Transverse colon (tissue), 4 donors: ENCODE data around the gene CHCHD5. TPM values are rescaled to one million over a fixed set of nuclear protein-coding genes. Genes with fewer than 3 reads are reported as not detected.

Experiments
- DNase-seq: peaks from one replicate; pipeline ENCODE4 v3.0.0-alpha.2; 2019
- H3K27ac ChIP-seq, 4 donors: fragments of 200-600 bp; sonication (generic); 2 replicates each; pipeline ENCODE4 v1.5.1; 2016 to 2018; ENCODE audit warnings: inconsistent platforms in 4 of 4
- H3K27me3 ChIP-seq: fragments of 200-600 bp; sonication (generic); 2 replicates; pipeline ENCODE4 v1.5.1; 2017; ENCODE audit warnings: inconsistent platforms
- H3K36me3 ChIP-seq, 4 donors: fragments of 200-600 bp; sonication (generic); 2 replicates each; pipeline ENCODE4 v1.5.1; 2017 to 2019; ENCODE audit warnings: inconsistent platforms in 4 of 4
- H3K4me1 ChIP-seq, 4 donors: fragments of 200-600 bp; sonication (generic); 2 replicates each; pipeline ENCODE4 v1.5.1; 2017 to 2020; ENCODE audit warnings: inconsistent platforms in 4 of 4
- H3K4me3 ChIP-seq, 4 donors: fragments of 200-600 bp; sonication (generic); 1 replicate in 1 of 4; 2 replicates in 3 of 4; pipeline versions ENCODE4 v1.5.1 to v1.6.1; 2017 to 2019; ENCODE audit warnings: inconsistent platforms in 4 of 4
- H3K9me3 ChIP-seq, 2 donors: fragments of 200-600 bp; sonication (generic); 2 replicates each; pipeline ENCODE4 v1.5.1; 2017 to 2019; ENCODE audit warnings: inconsistent platforms in 2 of 2
- EP300 ChIP-seq: sonication (generic); formaldehyde crosslinking; IDR thresholded peaks from one replicate; pipeline ENCODE4 v1.6.1; 2017; ENCODE audit warnings: antibody characterized with exemption, low read depth
- POLR2A ChIP-seq: fragments of 450-650 bp; IDR thresholded peaks from one replicate; pipeline ENCODE4 v1.6.1; 2016; ENCODE audit warnings: antibody characterized with exemption, mild to moderate bottlenecking, moderate library complexity
- POLR2AphosphoS5 ChIP-seq, 3 donors: sonication (generic); formaldehyde crosslinking; IDR thresholded peaks; one replicate each; pipeline ENCODE4 v1.6.1; 2016; ENCODE audit warnings: antibody characterized with exemption in 3 of 3
- WGBS, 2 donors: methylation state at CpG; one replicate each; pipeline ENCODE4 v1.1.5; 2018; ENCODE audit warnings: low coverage in 1 of 2; 5-methylcytosine and 5-hydroxymethylcytosine counted together
- in situ Hi-C, 4 donors: fragments of 200-750 bp; cut with MboI; loops; one replicate each; pipeline versions ENCODE4 v1.15.0 to v1.15.1; 2017; ENCODE audit warnings: low sequenced_read_pairs in 3 of 4, low pct_ligation_motif_present in 1 of 4, low pct_unique_long_range_greater_than_20kb in 1 of 4
- intact Hi-C: fragments of 100-400 bp; cut with DNase I; formaldehyde crosslinking; loops from one replicate; pipeline ENCODE4 v1.15.1; 2023; ENCODE audit warnings: low total_unique reads
- total RNA-seq, 4 donors: library from RNA; depleted of rRNA; stranded (reverse); fragments of >200 nt; gene quantifications; one replicate each; pipeline ENCODE4 v1.1.0, GENCODE V29; 2016
- TF ChIP-seq, protein P1 (sequence below), 5 experiments: fragments of 200-600 bp in 3 of 5; fragments of 450-650 bp in 2 of 5; sonication (generic) in 3 of 5; IDR thresholded peaks; 1 replicate in 2 of 5; 2 replicates in 3 of 5; pipeline ENCODE4 v1.5.1; 2016 to 2017; ENCODE audit warnings: antibody characterized with exemption in 5 of 5, inconsistent platforms in 3 of 5, mild to moderate bottlenecking in 2 of 5, moderate library complexity in 1 of 5

Gene CHCHD5
- total RNA-seq, 4 donors from 2014 or later, result 11.1 to 23.0 (median 17.1) TPM

DNA sequence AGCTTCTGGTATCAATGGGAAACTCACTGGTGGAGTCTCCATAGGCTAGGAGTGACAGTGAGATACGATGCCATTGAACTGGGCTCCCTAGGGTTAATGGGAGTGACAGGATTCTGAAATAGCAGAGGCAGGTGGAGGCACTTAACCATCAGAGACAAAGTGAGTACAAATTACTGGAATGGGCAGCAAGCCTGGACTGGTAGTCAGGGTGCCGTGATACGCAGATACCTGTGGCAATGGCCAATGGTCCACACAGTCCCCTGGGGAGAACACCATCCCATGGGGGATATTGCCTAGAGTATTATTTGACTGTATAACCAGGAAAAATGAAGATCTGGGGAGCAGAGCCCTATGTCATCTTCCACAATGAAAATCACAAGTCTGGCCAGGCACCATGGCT, 17.3 kb downstream of the CHCHD5 start:
- in situ Hi-C loops, result loop anchor here (10.0 to 25.0 kb wide), 4 partner anchors 133 to 361 kb away; no protein-coding TSS in a partner anchor
- no peaks in the 10 kb centered on the region for H3K9me3 ChIP-seq
- intact Hi-C loops, result no loop called here

DNA sequence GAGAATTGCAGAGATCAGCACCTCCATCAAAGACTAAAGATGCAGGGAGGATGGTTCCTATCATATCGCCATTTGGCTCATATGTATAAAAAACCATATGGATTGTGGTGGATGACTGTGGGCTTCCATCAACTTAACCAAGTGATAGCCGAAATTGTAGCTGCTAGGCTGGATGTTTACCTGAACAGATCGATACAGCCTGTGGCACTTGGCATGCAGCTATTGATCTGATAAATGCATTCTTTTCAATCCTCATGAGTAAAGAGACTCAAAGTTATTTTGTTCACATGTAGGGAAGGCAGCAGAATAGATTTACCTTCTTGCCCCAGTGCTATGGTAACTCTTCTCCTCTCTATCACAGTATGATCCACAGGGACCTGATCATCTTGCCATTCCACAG, 18.5 kb downstream of the CHCHD5 start:
- Histone ChIP-seq H3K36me3 (no peaks in the 10 kb centered on the region), H3K4me1 (peaks cover 2 to 15% (median 5%) of the 10 kb centered on the region in 4 donors), H3K27me3 (no peaks in the 10 kb centered on the region), H3K4me3 (no peak overlapping the region), H3K27ac (no peak overlapping the region), H3K9me3 (no peaks in the 10 kb centered on the region)
- TF ChIP-seq POLR2AphosphoS5 (IDR thresholded peaks at IDR 0.05) (no peak), POLR2A (no peak), EP300 (no peak)
- TF ChIP-seq, protein P1, sequence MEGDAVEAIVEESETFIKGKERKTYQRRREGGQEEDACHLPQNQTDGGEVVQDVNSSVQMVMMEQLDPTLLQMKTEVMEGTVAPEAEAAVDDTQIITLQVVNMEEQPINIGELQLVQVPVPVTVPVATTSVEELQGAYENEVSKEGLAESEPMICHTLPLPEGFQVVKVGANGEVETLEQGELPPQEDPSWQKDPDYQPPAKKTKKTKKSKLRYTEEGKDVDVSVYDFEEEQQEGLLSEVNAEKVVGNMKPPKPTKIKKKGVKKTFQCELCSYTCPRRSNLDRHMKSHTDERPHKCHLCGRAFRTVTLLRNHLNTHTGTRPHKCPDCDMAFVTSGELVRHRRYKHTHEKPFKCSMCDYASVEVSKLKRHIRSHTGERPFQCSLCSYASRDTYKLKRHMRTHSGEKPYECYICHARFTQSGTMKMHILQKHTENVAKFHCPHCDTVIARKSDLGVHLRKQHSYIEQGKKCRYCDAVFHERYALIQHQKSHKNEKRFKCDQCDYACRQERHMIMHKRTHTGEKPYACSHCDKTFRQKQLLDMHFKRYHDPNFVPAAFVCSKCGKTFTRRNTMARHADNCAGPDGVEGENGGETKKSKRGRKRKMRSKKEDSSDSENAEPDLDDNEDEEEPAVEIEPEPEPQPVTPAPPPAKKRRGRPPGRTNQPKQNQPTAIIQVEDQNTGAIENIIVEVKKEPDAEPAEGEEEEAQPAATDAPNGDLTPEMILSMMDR (IDR thresholded peaks at IDR 0.05), result no peak
- WGBS, 2 donors, result 90 to 92% methylated on average over 2 to 3 of the region's 3 CpGs
- DNase-seq, result no peak
- in situ Hi-C loops (loop anchor here (10.0 to 25.0 kb wide), 4 partner anchors 132 to 359 kb away; no protein-coding TSS in a partner anchor), intact Hi-C loops (no loop called here)

More for the DNA sequence above, 17.3 kb downstream of the CHCHD5 start:
- no peak for DNase-seq
- WGBS, 2 donors, result 83 to 94% methylated on average over 1 to 3 of the region's 3 CpGs
- H3K27me3 ChIP-seq, result no peaks in the 10 kb centered on the region
- H3K27ac ChIP-seq, result no peak overlapping the region
- peaks cover 2 to 15% (median 5%) of the 10 kb centered on the region in 4 donors for H3K4me1 ChIP-seq
- no peak for TF ChIP-seq EP300
- TF ChIP-seq POLR2AphosphoS5 (IDR thresholded peaks at IDR 0.05), result no peak
- no peak for TF ChIP-seq POLR2A
- TF ChIP-seq, protein P1 (IDR thresholded peaks at IDR 0.05), result no peak
- H3K4me3 ChIP-seq, result no peak overlapping the region
- H3K36me3 ChIP-seq, result no peaks in the 10 kb centered on the region

DNA sequence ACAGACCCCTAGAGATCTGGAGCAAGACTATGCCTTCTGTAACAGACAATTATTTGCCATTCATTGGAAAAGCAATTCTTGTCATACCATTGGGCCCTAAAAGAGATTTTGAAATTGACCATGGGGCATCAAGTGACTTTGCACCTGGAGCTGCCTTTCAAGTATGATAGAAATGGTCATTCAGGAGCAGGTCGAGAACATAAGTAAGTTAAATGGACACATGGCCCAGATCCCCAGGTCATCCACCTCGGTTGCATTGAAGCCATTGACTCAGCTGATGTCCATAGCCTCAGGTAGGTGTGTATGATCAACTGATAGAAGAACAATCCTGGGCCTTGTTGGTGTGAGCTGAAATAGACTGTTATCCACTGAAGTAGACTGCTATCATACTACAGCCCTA, 19.3 kb downstream of the CHCHD5 start:
- H3K9me3 ChIP-seq, result no peaks in the 10 kb centered on the region
- in situ Hi-C loops (loop anchor here (10.0 to 25.0 kb wide), 4 partner anchors 131 to 359 kb away; no protein-coding TSS in a partner anchor), intact Hi-C loops (no loop called here)
- H3K27ac ChIP-seq, result no peak overlapping the region
- H3K27me3 ChIP-seq, result no peaks in the 10 kb centered on the region
- H3K4me3 ChIP-seq, result no peak overlapping the region
- peaks cover 2 to 15% (median 5%) of the 10 kb centered on the region in 4 donors for H3K4me1 ChIP-seq
- no peaks in the 10 kb centered on the region for H3K36me3 ChIP-seq
- TF ChIP-seq POLR2AphosphoS5 (IDR thresholded peaks at IDR 0.05), result no peak
- no peak for TF ChIP-seq EP300
- TF ChIP-seq POLR2A, result no peak
- TF ChIP-seq, protein P1 (IDR thresholded peaks at IDR 0.05), result no peak
- 69% methylated on average over 2 of the region's 2 CpGs; no CpG with 5 or more reads in 1 of the 2 donors for WGBS, 2 donors
- no peak for DNase-seq

DNA sequence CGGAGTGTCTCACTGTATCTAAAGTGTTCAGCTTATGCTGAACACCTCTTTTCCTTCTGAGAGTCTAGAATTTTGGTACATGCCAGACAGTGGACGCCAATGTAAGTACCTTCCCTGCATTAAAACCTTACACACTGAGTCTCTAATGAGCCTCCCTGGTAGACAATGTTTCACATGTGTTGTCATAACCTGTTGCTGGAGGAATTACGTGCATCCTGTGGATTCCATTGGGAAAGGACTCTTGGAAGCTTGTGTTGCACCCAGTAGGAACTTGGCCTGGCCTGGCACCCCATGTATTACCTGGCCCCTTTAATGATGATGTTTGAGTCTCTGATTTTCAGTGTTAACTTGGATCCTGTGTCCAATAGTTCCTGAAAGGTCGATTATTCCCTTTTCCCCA, 20.5 kb downstream of the CHCHD5 start:
- no peaks in the 10 kb centered on the region for H3K9me3 ChIP-seq
- peaks cover under 1 to 10% (median 5%) of the 10 kb centered on the region in 4 donors for H3K4me1 ChIP-seq
- 78 to 80% methylated on average over 2 to 4 of the region's 4 CpGs for WGBS, 2 donors
- intact Hi-C loops, result no loop called here
- no peak for DNase-seq
- in situ Hi-C loops, result loop anchor here (10.0 to 25.0 kb wide), 4 partner anchors 130 to 357 kb away; no protein-coding TSS in a partner anchor
- H3K27ac ChIP-seq, result no peak overlapping the region
- TF ChIP-seq POLR2A (no peak), POLR2AphosphoS5 (IDR thresholded peaks at IDR 0.05) (no peak), EP300 (no peak)
- TF ChIP-seq, protein P1 (IDR thresholded peaks at IDR 0.05), result no peak
- no peaks in the 10 kb centered on the region for H3K36me3 ChIP-seq
- H3K27me3 ChIP-seq, result no peaks in the 10 kb centered on the region
- no peak overlapping the region for H3K4me3 ChIP-seq
